NT2/D1 (cell line): ENCODE measurements around the gene MAP2K3.

Experiments used
- SUZ12 ChIP-seq: IDR thresholded peaks from 2 replicates; pipeline ENCODE4 v1.6.1; 2011; ENCODE audit not compliant: insufficient read length, insufficient read depth; ENCODE audit errors: extremely low read depth
- YY1 ChIP-seq: IDR thresholded peaks from 2 replicates; pipeline ENCODE4 v1.6.1; 2011; ENCODE audit not compliant: insufficient read length, insufficient read depth
- ZNF274 ChIP-seq: IDR thresholded peaks from 2 replicates; pipeline ENCODE4 v1.6.1; 2011; ENCODE audit warnings: mild to moderate bottlenecking, low read depth, low read length

DNA sequence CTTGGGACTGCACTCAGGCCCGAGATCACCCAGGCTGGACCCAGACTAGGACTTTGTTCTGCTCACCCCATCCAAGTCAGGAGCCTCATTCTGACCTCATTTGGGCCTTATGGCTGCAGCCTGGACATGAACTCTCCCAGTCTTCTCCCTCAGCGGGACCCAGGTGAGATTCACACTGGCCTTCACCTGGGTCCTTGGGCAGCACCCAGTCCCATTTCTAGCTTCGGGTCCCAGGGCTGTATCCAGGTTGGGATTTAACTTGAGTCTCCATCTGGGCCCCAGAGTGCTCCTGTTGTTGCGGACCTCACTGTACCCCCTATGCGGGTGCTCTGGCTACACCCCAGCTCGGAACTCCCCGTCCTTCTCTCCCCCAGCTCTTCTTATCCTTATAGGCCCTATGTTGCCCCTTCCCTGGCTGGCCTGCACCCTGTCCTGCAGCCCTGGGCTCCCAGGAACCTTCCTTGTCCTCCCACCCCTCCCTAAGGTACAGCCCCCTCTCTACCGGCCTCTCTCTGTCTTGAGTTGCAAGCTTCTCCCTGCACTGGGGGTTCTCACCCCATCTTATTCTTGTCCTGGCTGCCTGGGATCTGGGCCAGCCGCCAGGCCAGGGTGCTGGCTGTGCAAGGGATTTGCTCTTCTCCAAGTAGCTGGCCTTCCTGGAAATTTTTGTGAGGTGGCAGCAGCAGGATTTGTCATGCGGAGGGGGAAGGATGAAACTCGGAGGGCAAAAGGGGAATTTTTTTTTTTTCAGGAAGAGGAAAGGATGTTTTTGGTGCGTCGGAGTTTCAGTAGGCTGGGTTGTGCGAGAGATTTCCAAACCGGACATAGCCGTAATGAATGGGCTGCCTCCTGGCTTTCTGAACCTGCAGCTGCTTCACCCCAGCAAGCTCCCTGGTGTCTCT is 904 bp downstream of the MAP2K3 start:
- TF ChIP-seq YY1 (no peak), SUZ12 (no peak), ZNF274 (no peak)
